A549 treated with ZK216348 at 1 μM for 4 hours (cell line): ENCODE data around the gene LIAS. TPM values are rescaled to one million over a fixed set of nuclear protein-coding genes. Genes with fewer than 3 reads are reported as not detected.

Experiments
- total RNA-seq: library from RNA; stranded (reverse); fragments of 200-300 nt; extraction: Qiagen RNA extraction; gene quantifications from 5 replicates; pipeline ENCODE4 v1.2.3, GENCODE V29; 2022; ENCODE audit warnings: low read depth

The LIAS gene
- total RNA-seq = 9.7 to 18.6 TPM (median 10.6 TPM) in 5 replicates

GRCh38 chr4:39458505-39459300, at the start of gene LIAS, which contains the start of gene RPL9:
LIAS (plus strand) TSS chr4:39459056; CDS start chr4:39459118, 62 bp downstream.
RPL9 (minus strand) TSS chr4:39458922; CDS start chr4:39458439, 483 bp downstream.

GRCh38 chr4:39527296-39528060, 68.6 kb downstream of the LIAS start, which contains the start of gene UGDH:
UGDH (minus strand) TSS chr4:39527439; CDS start chr4:39521512, 5,927 bp downstream.

Other genes with a start within 250 kb of the LIAS start
- 18.8 to 21.8 TPM (median 19.3 TPM) in 5 replicates for gene RFC1, start 92.7 kb upstream of the LIAS start, total RNA-seq
- 0.06 to 0.14 TPM (median 0.11 TPM) in 5 replicates for gene KLB, start 52.1 kb upstream of the LIAS start, total RNA-seq
- gene RPL9, start 134 bp upstream of the LIAS start, total RNA-seq = 803 to 1,650 TPM (median 879 TPM) in 5 replicates
- 228 to 399 TPM (median 248 TPM) in 5 replicates for gene UGDH, start 68.4 kb downstream of the LIAS start, total RNA-seq
- 11.4 to 17.6 TPM (median 15.9 TPM) in 5 replicates for gene SMIM14, start 179.8 kb downstream of the LIAS start, total RNA-seq
- 79.2 to 98.2 TPM (median 82.0 TPM) in 5 replicates for gene UBE2K, start 239.1 kb downstream of the LIAS start, total RNA-seq